Ammon's horn (tissue), 1 donor: ENCODE measurements around the gene NPAS4.
"Not testable (repeated sequence)": the region's sequence is repeated elsewhere in the genome, so short reads cannot be mapped to it uniquely, and the experiment has no call there.

Source experiments
- DNase-seq: peaks from one replicate; pipeline ENCODE4 v3.0.0-alpha.2; 2016; ENCODE audit warnings: low spot score

The NPAS4 gene

DNA sequence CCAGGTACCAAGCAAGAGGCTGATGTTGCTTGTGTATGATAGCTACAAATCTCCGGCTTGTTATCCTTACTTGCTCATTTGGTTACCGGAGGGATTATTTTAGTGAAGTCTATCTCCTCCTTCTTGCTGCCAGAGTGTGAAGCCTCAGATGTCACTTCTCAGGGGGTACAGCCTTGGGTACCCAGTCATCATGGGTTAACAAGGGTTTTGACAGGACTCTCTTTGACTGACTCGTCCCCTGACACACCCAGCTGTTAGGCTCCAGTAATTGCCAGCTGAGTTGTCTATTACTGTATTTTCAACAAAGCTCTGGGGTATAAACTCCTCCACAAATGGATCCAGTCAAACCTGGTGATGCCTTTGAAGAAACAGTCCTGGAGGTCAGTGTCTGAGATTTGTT, 34.0 kb downstream of the NPAS4 start:
- DNase-seq, result no peak

DNA sequence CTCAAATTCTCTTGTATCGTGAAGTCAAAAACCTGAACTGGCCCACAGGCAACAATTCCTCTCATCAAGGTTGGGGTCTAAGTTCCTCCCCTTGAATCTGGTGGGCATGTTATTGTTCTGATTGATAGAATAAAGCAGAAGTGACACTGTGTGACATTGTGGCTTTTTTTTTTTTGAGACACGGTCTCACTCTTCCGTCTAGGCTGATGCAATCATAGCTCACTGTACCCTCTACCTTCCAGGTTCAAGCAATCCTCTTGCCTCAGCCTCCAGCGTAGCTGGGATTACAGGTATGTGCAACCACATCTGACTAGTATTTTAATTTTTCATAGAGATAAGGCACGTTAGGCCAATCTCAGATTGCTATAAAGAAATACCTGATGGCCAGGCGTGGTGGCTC, 37.0 kb downstream of the NPAS4 start:
- DNase-seq, result no peak

DNA sequence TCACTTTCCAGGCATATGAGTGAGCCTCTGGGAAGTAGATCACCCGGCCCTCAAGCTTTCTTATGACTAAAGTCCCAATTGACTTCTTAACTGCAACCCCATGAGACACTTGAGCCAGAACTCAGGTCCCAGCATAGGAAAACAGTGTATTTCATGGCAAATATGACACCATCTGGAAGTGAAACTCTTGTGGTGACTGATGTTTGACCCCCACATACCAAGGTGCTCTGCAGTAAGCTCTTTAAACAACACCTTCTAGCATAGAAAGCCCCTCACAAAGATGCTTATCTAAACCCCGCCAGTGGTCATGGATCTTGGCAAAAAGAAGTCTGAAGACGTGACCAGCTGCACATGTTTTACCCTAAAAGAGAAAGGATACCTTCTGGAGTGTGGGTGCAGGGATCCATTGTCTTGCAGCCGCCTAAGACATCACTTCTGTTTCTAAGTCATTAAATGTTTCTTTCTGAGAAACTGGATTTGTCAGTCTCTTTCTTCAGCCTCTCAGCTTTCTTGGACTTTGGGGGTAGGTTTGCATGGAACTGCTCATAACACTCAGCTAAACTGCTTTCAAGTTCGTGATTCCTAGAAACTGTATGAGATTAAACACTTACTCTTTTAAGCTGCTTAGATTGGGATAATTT, 38.4 kb downstream of the NPAS4 start:
- DNase-seq, result no peak

DNA sequence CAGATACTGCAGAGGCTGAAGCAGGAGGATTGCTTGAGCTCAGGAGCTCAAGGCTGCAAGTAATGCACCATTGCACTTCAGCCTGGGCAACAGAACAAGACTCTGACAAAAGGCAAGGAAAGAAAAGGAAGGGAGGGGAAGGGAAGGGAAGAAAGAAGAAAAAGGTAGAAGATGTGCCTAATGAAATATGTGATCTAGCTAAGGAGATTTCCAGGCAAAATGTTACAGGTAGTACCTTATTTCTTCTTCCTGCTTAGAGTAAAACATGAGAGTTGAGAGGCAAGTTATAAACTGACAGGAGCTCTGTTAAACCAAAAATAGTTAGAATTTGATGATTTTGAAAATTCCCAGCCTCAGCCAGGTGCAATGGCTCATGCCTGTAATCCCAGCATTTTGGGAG, 41.2 kb downstream of the NPAS4 start:
- DNase-seq, result no peak

DNA sequence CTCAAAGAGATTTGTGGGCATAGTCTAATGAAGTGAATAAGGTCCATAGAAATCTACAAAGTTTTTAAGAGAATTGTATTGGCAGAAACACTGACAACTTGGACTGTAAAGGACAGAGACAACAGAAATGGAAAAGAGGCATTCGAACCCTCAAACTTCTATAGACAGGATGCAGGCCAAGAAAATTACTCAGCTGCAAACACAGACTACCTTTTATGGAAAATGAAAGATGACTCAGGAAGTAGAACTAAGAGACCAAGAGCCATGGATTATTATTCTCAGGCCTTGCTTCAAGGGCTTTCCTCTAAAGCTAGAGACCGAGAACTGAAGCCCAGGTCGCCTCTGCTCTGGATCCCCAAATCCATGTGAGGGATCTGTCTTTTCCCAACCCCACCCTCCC, 42.1 kb downstream of the NPAS4 start:
- no peak for DNase-seq

DNA sequence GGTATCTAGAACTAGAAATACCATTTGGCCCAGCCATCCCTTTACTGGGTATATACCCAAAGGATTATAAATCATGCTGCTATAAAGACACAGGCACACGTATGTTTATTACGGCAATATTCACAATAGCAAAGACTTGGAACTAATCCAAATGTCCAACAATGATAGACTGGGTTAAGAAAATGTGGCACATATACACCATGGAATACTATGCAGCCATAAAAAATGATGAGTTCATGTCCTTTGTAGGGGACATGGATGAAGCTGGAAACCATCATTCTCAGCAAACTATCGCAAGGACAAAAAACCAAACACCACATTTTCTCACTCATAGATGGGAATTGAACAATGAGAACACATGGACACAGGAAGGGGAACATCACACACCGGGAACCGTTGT, 43.3 kb downstream of the NPAS4 start:
- DNase-seq, result not testable (repeated sequence)

DNA sequence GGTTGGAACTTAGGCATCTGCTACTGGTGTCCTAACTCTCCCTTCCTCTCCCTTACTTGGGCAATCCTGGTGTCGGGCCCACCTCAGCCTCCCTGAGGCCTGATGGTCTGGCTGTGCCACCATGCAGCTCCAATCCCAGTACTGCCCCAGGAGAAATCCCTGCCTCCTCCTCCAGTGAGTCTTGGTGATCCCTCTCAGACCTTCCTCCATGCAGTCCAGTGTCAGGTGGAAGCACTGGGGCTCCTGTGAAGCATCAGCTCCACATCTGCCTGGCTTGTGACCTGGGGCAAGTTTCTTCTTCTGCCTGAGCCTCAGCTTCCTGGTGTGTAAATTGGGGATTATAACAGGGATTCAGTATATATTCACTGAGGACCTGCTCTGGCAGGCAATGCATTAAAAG, 44.1 kb downstream of the NPAS4 start:
- DNase-seq, result no peak

DNA sequence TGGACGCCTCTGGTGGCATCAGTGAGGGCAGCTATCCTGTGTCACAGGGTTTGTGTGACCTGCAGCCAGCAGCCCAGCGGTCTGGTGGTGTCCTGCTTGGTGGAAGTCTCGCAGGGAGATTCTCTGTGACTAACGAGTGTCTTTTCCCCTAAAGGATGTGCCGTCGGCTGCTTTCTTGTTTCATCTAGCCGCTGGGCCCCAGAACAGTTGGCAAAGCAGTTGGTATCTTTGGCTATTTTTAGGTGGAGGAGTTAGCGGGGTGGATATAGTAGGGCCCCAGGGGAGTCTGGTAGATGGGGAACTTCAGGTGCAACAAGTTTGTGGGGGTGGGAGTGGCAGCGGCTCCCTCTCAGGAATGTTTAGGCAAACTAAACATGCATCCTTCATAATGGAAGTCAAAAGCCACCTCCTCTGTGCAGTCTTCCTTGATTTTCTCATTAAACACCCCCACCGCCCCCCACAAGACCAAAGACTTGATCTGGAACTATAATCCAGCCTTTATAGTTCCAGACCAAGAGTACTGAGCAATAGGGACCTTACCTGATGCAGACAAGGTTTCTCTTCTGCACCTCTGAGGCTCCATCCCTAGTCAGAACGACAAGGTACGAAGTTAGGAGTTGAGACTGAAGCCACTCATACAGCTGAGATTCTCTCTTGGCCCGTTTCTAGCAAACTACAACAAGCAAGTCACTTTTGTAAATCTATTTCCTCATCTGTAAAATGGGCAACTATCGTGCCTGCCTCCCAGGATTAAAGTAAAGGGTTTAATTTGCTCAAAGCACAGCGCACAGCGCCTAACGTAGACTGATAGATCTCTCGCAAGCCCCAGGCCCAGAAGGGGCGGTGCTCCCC, 44.8 kb downstream of the NPAS4 start:
- no peak for DNase-seq

DNA sequence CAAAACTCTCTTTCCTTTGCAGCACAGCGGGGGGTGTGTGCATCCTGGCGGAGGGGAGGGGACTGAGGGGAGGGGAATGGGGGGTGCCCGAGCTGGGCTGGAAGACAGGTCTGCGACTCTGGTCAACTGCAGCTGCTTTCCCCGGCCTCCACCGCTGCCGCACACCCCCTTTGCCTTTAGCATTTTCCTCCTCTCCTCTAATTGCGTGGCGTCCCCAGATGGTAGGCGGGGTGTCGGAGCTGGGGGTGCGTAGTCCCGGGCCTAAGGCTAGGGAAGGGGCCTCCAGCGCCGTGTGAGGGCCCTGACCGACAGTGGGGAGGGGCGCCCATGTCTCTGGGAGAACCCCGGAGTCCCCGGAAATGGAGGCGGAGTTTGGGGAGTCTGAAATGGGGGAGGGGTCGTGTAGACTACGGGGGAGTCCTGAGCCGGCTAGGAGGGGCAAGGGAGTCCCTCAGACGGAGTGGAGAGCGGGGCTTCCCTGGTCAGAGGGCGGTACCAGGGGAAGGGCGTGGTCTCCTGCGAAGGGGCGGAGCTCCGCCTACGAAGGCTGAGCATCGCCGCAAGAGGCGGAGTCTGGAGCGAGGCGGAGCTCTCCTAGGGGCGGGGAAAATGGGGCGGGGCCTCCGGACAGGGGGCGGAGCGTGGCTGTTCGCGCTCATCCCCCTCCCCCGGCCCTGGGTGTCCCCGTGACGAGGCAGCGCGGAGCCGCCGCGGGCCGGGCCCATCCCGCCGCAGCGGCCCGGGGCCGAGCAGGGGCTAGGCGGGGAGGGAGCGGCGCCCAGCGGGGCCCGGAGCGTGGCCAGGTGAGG, 45.6 kb downstream of the NPAS4 start, which contains the start of gene PELI3:
Gene PELI3 (plus strand): TSS at position 681 of the 809 bp plus-strand sequence. CDS start 1,224 bp downstream, outside the sequence.
- DNase-seq, result peak; percentile 96

DNA sequence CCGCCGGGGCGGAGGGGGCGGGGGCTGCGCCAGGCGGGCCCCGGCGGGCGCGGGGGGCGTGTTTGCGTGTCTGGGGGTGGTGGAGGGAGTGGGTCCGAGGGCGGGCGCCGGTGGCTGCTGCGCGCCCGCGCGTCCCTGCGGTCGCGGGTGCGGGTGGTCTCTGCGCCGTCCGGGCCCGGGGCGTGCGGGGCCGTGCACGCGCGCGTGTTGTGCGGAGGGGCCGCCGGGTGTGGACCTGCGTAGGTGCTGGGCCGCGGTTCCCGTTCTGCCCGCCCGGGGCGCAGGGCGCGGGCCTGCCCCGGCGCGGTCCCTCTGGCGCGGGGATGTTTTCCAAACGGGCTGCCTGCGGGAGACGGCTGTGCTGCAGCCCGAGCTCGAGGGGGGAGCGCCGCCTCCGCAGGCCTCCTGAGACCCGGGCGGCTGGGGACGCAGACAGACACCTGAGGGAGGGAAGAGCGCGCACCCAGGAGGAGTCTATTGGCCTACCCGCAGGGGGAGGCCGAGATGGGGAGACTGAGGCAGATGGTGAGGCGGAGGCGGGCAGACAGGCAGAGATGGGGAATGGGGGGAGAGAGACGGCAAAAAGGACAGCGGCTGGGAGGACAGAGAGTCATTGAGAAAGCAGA, 46.3 kb downstream of the NPAS4 start:
- DNase-seq, result peak; percentile 48

DNA sequence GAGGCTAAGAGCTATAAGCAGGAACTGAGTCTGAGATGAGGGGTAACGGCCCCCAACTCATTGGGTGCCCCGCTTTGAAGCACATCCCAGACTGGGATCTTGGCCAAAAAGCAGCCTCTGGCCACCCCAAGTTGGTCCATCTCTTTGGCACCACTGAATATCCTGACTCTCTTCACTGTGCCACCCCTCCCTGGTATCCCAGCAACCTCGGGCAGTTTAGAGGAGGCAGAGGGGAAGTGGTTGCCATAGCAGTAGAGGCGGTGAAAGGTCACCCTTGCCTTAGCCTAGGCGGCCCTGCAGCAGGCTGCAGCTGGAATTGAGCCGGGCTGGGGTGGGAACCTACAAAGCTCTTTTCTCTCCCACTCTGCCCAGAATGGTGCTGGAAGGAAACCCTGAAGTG, 46.9 kb downstream of the NPAS4 start:
- no peak for DNase-seq

DNA sequence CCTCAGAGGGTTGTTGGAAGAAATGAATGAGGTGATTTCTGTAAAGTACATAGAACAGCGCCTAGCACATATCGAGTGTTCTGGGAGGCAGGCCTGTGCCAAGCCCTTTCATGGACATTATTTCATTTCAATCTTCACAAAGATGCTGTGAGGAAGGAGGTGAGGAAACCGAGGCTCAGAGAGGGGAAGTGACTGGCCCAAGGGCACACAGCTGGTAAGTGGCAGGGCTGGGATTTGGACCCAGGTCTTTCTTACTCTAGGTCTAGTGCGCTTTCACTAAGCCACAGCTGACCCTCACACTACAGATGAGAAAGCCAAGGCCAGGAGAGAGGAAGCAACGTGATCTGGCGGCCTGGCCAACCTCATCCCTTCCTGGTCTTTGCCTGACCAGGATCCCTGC, 47.9 kb downstream of the NPAS4 start:
- DNase-seq, result no peak

DNA sequence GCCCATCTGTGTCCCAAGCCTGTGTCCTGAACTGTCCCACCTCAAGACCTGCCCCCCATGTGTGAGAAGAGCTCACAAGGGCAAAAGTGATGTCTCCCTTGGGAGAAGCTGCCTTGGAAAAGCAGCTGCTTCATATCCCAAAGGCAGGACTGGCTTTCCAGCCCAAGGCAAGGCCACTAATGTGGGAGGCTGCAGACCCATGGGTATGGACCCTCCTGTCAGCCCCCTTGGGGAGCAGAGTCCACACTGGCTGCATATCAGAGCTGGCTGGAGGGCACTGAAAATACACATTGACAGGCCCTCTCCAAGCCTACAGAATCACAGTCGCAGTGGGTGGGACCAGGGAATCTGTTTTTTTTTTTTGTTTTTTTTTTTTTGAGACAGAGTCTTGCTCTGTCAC, 48.6 kb downstream of the NPAS4 start:
- no peak for DNase-seq

DNA sequence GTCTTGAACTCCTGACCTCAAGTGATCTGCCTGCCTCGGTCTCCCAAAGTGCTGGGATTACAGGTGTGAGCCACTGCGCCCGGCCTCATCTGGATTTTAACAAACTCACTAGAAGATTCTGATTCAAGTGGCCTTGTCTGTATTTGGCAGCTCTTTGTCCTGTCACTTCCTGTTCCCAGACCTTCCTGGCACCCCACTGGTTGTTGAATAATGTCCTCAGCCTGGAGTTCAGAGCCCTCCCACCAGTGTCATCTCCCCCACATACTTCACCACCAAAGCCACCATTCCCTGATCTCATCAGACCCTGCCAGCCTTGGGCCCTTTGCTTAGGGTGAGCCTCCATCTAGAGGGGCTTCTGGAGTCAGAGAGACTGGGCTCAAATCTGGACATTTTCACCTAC, 49.2 kb downstream of the NPAS4 start:
- DNase-seq, result no peak

DNA sequence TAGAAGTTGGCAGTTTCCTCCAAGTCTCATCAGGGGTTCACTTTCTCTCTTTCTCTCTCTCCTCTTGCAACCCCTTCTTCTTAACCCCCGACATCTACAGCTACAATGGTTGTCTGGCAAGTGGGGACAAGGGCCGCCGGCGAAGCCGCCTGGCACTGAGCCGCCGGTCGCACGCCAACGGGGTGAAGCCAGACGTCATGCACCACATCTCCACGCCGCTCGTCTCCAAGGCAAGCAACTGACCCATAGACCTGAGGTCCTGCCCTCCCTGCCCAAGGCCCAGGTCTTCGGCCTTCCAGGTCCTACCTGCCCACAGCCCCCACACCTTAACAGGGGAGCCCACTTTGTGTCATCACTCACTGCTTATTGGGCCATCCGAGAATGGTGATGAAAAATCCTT, 50.3 kb downstream of the NPAS4 start:
- no peak for DNase-seq

DNA sequence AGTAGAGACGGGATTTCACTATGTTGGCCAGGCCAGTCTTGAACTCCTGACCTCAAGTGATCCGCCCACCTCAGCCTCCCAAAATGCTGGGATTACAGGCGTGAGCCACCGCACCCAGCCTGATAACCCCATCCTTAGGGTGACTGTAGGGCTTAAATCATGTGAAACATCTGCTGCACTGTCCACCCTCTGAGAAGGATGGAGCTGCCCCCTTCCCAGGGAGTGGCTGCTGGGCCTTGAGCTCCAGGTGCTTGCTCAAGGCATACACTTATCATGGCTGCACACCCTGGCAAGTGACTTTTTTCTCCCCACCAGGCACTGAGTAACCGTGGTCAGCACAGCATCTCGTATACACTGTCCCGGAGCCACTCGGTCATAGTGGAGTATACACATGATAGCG, 51.2 kb downstream of the NPAS4 start:
- no peak for DNase-seq

DNA sequence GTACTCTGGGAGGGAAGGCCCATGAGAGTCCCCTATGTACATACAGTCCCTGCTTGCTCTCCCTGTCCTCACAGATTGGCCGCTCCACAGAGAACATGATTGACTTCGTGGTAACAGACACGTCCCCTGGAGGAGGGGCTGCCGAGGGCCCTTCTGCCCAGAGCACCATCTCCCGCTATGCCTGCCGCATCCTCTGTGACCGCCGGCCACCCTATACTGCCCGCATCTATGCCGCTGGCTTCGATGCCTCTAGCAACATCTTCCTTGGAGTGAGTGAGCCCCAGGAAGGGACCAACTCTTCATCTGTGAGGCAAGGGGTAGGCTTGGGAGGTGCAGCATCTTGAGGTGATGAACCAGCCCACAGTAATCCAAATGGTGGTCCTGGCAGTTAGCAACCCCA, 52.3 kb downstream of the NPAS4 start:
- DNase-seq, result no peak

DNA sequence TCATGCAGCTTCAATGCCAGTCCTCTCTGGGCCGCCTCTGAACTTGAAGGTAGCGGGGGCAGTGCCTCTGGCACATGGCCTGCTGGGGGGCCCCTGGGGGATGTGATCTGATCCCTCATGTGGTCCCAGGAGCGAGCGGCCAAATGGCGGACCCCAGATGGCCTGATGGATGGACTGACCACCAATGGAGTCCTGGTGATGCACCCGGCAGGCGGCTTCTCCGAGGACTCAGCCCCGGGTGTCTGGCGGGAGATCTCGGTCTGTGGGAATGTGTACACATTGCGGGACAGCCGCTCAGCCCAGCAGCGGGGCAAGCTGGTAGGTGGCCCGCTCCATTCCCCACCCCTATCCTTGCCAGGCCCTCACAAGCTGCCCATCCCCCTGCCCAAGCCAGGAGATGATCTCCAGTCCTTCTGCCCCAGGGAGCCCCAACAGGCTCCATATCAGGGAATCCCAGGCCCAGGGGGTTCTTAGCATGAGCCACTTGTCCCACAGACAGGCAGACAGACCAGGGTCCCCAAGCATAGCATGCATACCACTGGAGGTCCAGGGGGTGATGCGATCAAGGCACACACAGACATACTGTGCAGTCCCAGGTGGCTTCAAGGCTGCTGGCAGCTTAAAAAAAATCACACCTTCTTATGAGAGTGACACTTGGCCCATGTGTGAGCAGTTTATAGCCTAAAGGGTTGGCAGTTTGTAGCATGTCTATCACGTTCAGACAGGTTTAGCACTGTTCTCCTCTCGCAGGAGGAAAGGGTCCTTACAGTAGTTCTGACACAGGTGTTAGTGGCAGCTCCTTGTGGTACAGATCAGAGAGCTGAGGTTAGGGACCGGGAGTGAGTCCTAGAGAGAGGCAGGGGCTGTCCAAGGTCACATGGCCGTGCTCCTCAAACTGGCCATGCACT, 53.0 kb downstream of the NPAS4 start:
- DNase-seq, result no peak

DNA sequence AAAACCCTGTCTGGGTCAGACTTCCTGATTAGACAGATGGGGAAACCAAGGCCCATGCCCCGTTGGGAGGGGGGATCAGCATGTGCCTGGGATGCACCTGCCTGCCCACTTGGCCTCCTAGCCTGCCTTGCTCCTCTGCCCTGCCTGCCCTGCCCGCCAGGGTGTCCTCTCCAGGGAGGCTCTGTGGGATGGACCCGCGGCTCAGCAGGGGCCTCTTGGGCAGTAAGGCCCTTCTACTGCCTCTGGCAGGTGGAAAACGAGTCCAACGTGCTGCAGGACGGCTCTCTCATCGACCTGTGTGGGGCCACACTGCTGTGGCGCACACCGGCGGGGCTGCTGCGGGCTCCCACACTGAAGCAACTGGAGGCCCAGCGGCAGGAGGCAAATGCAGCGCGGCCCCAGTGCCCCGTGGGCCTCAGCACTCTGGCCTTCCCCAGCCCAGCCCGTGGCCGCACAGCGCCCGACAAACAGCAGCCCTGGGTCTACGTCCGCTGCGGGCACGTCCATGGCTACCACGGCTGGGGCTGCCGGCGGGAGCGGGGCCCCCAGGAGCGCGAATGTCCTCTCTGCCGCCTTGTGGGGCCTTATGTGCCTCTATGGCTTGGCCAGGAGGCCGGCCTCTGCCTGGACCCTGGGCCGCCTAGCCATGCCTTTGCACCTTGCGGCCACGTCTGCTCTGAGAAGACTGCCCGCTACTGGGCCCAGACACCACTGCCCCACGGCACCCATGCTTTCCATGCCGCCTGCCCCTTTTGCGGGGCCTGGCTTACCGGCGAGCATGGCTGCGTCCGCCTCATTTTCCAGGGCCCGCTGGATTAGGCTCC, 54.7 kb downstream of the NPAS4 start:
- DNase-seq, result no peak
